Inflammatory macrophage (primary cell): ENCODE results near the gene TBC1D22A.

Experiments
- DNase-seq, 2 donors: peaks; one replicate each; pipeline ENCODE4 v3.0.0-alpha.2; 2020 to 2022

The TBC1D22A gene

GRCh38 chr22:47175151-47176025 is 412.9 kb downstream of the TBC1D22A start:
- DNase-seq = no peak

DNA sequence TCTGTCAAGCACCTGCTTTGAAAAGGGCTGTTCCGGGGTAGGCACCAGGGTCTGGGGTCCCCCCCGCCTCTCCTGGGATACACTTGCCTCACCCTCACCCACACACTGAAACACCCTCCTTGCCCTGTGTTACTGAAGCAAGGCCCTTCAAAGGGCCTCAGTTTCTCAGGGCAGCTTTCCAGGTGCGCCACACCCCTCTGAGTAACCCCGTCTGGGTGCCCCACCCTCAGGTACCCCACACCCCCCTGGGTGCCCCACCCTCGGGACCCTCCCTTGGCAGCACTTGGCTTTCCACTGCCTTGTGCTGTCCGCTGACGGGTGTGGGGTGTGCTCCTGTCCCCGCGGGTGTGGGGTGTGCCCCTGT is 413.6 kb downstream of the TBC1D22A start:
- no peak for DNase-seq

GRCh38 chr22:47176573-47177333 is 414.3 kb downstream of the TBC1D22A start:
- no peak for DNase-seq

DNA sequence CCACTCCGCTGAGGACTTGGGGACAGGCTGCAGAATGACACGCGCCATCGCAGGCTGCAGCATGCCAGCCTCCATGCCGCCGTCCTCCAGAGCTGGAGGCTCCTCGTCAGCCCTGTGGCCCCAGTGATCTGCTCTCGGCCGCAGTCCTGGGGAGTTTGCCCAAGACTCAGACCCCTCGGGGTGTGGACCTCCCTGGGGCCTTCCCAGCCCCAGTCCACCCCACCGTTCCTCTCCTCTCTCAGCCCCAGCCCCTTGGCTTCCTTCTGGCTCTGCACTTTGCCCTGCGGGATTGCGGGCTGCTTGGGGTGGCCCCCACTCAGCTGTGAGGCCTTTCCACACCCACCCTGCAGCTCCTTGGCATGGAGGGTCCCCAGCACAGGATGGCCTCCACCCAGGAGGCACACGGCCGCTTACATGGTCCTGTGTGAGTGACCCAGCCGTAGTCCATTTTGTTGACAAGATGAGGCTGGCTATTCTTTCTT is 414.9 kb downstream of the TBC1D22A start:
- DNase-seq = no peak

- DNase-seq = no peak
These were observed 415.9 kb downstream of the TBC1D22A start for GRCh38 chr22:47178339-47178738.

DNA sequence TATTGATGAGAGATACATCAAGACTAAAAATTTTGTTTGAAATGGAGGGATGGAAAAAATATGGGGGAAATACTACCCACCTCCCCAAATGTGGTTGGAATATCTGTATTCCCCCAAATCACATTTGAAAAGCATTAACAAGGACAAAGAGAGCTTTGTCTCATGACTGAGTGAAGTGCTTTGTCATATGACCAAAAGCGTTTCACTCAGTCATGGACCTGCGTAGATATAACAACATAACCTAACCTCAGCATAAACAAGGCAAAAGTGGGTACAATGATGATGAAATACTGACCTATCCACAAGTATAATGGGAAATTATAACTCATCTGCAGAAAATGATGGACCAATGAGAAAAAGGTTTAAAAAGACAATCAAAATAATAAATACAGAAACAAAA is 418.3 kb downstream of the TBC1D22A start:
- no peak for DNase-seq

GRCh38 chr22:47187176-47187957 is 424.9 kb downstream of the TBC1D22A start:
- DNase-seq = no peak

GRCh38 chr22:47188261-47189055 is 426.0 kb downstream of the TBC1D22A start:
- no peak for DNase-seq

DNA sequence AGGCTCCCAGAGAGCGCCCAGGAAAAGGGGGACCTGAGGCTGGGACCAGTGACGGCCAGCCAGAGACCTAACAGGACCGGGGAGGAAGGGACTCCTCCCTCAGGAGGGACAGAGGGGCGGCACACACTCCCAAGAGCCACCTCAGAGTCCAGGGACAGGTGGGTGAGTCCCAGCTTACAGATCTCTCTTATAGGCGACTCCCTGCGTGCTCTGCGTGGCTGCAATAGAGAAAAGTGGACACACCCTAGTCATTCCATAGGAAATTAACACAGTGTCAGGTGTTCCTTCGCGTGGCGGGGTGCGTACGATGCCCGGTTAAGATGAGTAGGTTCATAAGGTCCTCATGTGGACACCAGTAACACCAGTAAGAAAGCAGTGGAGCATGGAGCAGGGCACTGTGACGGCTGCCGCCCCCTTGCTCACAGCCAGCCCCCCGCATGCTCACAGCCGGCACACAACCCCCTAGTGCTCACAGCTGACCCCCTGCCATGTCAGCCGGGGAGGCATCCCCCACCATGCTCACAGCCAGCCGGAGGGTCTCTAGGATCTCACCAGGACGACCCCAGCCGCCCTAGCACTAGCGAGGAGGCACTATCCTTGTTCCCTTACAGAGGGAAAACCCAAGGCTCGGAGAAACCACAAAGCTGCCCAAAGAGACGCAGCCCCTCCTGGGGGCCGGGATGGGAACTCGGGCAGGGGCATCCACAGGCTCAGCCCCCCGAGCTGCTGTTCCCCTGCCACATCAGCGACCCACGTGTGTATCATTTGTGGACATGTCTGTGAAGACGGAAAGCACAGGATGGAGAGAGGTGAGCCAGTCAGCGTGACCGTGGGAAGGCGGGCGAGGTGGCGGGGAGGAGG is 426.8 kb downstream of the TBC1D22A start:
- DNase-seq = no peak

GRCh38 chr22:47190276-47190956 is 428.0 kb downstream of the TBC1D22A start:
- DNase-seq = no peak

DNA sequence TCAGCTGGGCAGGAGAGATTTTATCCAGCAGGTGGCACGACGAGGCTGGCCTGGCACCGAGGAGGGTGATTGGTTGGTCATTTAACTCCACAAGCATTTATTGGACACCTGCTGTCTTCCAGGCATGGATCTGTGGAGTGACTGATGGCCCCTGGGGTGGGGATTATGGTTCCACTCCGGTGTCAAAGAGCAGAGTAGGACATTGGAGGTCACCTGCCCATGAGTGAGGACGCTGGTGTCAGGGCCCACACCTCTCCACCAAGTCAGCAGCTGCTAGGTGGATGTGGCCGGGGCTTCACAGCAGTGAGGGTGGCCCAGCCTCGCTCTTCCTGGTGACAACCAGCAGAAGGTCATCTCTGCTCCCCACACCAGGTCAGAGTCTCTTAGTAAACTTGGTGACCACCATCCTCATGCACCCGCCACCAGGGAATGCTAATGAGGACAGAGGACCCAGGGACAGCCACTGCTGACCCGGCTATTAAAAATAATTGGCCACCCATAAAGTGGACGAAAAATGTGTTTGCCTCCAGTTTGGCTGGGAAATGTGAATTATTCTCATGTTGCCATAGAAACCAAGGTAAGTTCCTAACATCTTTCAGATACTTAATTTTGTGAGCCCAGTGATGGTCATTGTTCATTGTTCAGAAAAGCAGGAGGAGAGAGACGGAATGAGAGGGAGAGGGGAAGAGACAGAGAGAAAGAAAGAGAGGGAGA is 428.7 kb downstream of the TBC1D22A start:
- DNase-seq = no peak

DNA sequence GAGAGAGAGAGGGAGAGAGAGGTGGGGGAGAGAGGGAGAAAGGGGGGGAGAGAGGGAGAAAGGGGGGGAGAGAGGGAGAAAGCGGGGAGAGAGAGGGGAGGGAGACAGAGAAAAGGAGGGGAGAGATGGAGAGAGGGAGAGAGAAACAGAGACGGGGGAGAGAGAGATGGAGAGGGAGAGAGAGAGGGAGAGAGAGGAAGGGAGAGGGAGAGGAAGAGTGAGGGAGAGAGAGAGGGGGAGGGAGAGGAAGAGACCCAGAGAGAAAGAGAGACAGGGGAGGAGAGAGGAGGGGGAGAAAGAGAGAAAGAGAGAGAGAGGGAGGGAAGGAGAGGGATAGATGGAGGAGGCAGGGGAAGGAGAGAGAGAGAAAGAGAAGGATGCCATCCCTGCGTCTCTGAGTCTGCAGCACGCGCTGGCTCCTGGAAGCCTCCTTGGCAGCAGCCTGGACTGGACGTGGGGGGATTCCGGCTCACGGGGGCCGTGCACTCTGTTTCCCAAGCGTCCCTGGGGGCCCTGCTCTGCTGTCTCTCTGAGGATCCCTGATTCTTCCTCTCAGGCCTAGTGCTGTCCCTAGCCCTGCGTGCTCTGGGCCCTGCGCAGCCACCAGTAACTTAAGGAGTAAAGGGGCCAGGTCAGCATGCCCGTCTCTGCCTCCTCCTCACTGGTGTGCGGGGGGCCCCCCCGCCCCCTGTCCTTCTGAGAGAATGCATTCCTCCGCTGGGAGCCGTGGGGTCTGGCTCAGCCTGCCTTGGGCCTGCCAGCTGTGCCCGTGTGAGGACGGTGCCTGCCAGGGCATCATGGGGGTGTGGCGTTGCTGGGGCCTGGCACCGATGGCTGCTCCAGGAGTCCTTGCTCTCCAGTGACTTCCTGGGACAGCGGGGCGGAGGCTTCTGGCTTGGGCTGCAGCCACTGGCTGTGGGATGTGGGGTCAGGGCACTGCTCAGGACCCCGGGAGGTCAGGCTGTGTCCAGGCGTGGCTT is 429.5 kb downstream of the TBC1D22A start:
- DNase-seq = no peak

DNA sequence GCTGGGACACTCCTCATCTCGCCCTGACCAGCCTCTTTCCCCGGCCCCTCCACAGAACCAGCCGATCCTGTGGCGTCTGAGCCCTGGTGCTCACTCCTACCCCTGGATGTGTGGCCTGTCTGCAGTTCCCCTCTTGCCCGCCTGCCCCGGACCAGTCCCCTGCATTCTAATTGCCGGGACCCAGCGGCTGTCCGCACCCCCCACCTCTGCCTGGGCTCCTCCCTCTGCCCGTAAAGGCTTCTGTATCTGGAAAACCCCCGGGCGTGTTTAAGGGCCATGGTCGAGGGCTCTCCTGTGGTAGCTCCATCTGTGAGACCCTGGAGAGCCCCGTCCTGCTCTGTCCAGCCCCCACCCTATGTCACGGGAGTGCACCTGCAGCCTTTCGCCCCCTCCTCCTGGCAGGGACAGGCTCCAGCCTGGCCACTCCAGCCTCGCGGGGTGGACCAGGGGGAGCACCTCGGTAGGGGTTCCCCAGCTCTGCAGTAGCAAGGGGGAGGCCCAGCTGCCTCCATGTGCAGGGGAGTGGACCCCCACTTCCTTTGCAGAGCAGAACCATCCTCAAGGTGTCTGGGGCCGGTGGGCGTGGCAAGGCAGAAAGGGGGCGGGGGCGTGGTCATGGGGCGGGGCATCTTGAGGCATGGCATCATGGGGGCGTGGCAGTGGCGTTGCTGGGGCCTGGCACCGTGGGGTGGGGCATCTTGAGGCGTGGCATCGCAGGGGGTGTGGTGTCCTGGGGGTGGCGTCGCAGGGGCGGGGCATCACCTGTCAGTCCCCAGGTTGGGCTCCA is 430.4 kb downstream of the TBC1D22A start:
- DNase-seq = no peak

GRCh38 chr22:47193606-47194329 is 431.3 kb downstream of the TBC1D22A start:
- DNase-seq = no peak

GRCh38 chr22:47194476-47195155 is 432.2 kb downstream of the TBC1D22A start:
- no peak for DNase-seq

DNA sequence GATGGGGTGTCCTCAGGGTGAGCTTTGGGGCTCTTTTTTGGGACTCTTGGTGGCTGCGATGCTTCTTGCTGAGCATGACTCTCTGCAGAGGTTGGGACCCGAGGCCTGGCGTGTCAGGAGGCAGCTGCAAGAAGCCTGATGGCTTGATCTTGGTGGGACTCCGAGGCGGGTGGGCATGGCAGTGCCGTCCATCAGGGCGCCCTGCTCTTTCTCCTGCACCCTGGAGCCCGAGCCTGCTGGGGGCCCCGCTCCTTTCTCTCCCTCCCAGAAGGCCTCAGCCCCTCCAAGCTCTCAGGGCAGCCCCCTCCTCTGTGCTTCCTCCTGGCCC is 432.7 kb downstream of the TBC1D22A start:
- DNase-seq = no peak
